Activated T-helper 1 cell treated with anti-CD3 and anti-CD28 coated beads, Interleukin-12 subunit alpha, Interleukin-12 subunit beta, Interleukin-2, Interleukin-4 antibody, amounts not matched to agents 30 ng/mL and 10 ng/mL and 1 ng/mL, durations not matched to agents 14 hours and 24 hours and 36 hours (primary cell): Measurements from ENCODE around the gene JAGN1. TPM values are rescaled to one million over a fixed set of nuclear protein-coding genes. Genes with fewer than 3 reads are reported as not detected.
"Not testable (repeated sequence)": the region's sequence is repeated elsewhere in the genome, so short reads cannot be mapped to it uniquely, and the experiment has no call there.

Experiments used
- DNase-seq: peaks from one replicate; pipeline ENCODE4 v3.0.0; 2021; ENCODE audit warnings: low spot score
- H3K27ac Mint-ChIP-seq: one replicate; pipeline ENCODE4 v1.8.0; 2021; ENCODE audit warnings: mild to moderate bottlenecking, mixed read lengths
- H3K27me3 Mint-ChIP-seq: one replicate; pipeline ENCODE4 v1.8.0; 2022; ENCODE audit warnings: mild to moderate bottlenecking, moderate library complexity, mixed read lengths; ENCODE audit not compliant: insufficient read depth
- H3K36me3 Mint-ChIP-seq: one replicate; pipeline ENCODE4 v1.8.0; 2021; ENCODE audit warnings: low read depth, mixed read lengths
- H3K4me1 Mint-ChIP-seq: one replicate; pipeline ENCODE4 v1.8.0; 2021; ENCODE audit warnings: low read depth, mixed read lengths
- H3K4me3 Mint-ChIP-seq: one replicate; pipeline ENCODE4 v1.8.0; 2021; ENCODE audit warnings: mild to moderate bottlenecking, moderate library complexity, mixed read lengths
- H3K9me3 Mint-ChIP-seq: one replicate; pipeline ENCODE4 v1.8.0; 2021; ENCODE audit warnings: mixed read lengths
- intact Hi-C: fragments of 100-400 bp; cut with micrococcal nuclease; formaldehyde crosslinking; loops from one replicate; pipeline ENCODE4 v1.15.1; 2024
- total RNA-seq: library from RNA; stranded (reverse); gene quantifications from 2 replicates; pipeline ENCODE4 v1.2.3, GENCODE V29; 2022

The JAGN1 gene
- total RNA-seq, 1 donor from 2014 or later, result 42.4 TPM

- DNase-seq, result no peak
- H3K27ac Mint-ChIP-seq, result no peak overlapping the region
- no peak overlapping the region for H3K4me3 Mint-ChIP-seq
- no peaks in the 10 kb centered on the region for H3K9me3 Mint-ChIP-seq
- H3K4me1 Mint-ChIP-seq, result peaks cover 29% of the 10 kb centered on the region
- H3K36me3 Mint-ChIP-seq, result peaks cover 23% of the 10 kb centered on the region
- intact Hi-C loops, result loop anchor here (10.0 kb wide), 1 partner anchor 286 kb away; no protein-coding TSS in a partner anchor
- H3K27me3 Mint-ChIP-seq, result no peaks in the 10 kb centered on the region
Observed at GRCh38 chr3:9938966-9939365, 48.6 kb downstream of the JAGN1 start.

- not testable (repeated sequence) for H3K9me3 Mint-ChIP-seq, H3K4me3 Mint-ChIP-seq, H3K27ac Mint-ChIP-seq, DNase-seq, H3K27me3 Mint-ChIP-seq
- intact Hi-C loops, result loop anchor here (10.0 kb wide), 1 partner anchor 285 kb away; no protein-coding TSS in a partner anchor
- Mint-ChIP-seq H3K4me1 (peaks cover 23% of the 10 kb centered on the region), H3K36me3 (peaks cover 24% of the 10 kb centered on the region)
Observed at GRCh38 chr3:9939906-9940305, 49.5 kb downstream of the JAGN1 start.

GRCh38 chr3:9940746-9941145 lies 50.3 kb downstream of the JAGN1 start:
- Mint-ChIP-seq H3K4me1 (peaks cover 14% of the 10 kb centered on the region), H3K36me3 (peaks cover 15% of the 10 kb centered on the region), H3K27me3 (no peaks in the 10 kb centered on the region), H3K9me3 (no peaks in the 10 kb centered on the region), H3K27ac (no peak overlapping the region), H3K4me3 (no peak overlapping the region)
- no peak for DNase-seq
- intact Hi-C loops, result no loop called here

GRCh38 chr3:9942164-9942563 lies 51.8 kb downstream of the JAGN1 start:
- Mint-ChIP-seq H3K4me1 (peaks cover 8% of the 10 kb centered on the region), H3K27ac (no peak overlapping the region)
- no peak for DNase-seq

GRCh38 chr3:9942934-9943690 lies 52.7 kb downstream of the JAGN1 start:
- H3K4me3 Mint-ChIP-seq, result no peak overlapping the region
- peaks cover 6% of the 10 kb centered on the region for H3K4me1 Mint-ChIP-seq
- intact Hi-C loops, result no loop called here
- H3K9me3 Mint-ChIP-seq, result no peaks in the 10 kb centered on the region
- peaks cover 10% of the 10 kb centered on the region for H3K36me3 Mint-ChIP-seq
- DNase-seq, result no peak
- no peak overlapping the region for H3K27ac Mint-ChIP-seq
- no peaks in the 10 kb centered on the region for H3K27me3 Mint-ChIP-seq

More at GRCh38 chr3:9942164-9942563, 51.8 kb downstream of the JAGN1 start:
- Mint-ChIP-seq H3K27me3 (no peaks in the 10 kb centered on the region), H3K4me3 (no peak overlapping the region), H3K36me3 (peaks cover 10% of the 10 kb centered on the region), H3K9me3 (no peaks in the 10 kb centered on the region)
- intact Hi-C loops, result no loop called here

Other genes with a start within 250 kb of the JAGN1 start
- gene MTMR14, start 241.1 kb upstream of the JAGN1 start, total RNA-seq, result 42.9 and 46.9 TPM in 2 replicates
- gene CPNE9, start 186.8 kb upstream of the JAGN1 start, total RNA-seq, result 0.93 TPM in 1 of 2 replicates, not detected in the other
- gene BRPF1, start 158.9 kb upstream of the JAGN1 start, total RNA-seq, result 44.6 and 45.9 TPM in 2 replicates
- 40.2 and 40.6 TPM in 2 replicates for gene OGG1, start 140.7 kb upstream of the JAGN1 start, total RNA-seq
- gene CAMK1, start 120.7 kb upstream of the JAGN1 start, total RNA-seq, result 55.0 and 57.8 TPM in 2 replicates
- gene TADA3, start 98.1 kb upstream of the JAGN1 start, total RNA-seq, result 63.4 and 63.6 TPM in 2 replicates
- gene ARPC4, start 97.5 kb upstream of the JAGN1 start, total RNA-seq, result 268 and 273 TPM in 2 replicates
- 26.5 and 33.6 TPM in 2 replicates for gene TTLL3, start 80.3 kb upstream of the JAGN1 start, total RNA-seq
- gene RPUSD3, start 46.6 kb upstream of the JAGN1 start, total RNA-seq, result 79.2 and 79.5 TPM in 2 replicates
- gene CIDEC, start 10.4 kb upstream of the JAGN1 start, total RNA-seq, result not detected in 2 replicates
- 3.2 and 3.5 TPM in 2 replicates for gene IL17RE, start 12.2 kb downstream of the JAGN1 start, total RNA-seq
- gene IL17RC, start 26.5 kb downstream of the JAGN1 start, total RNA-seq, result 0.64 and 0.83 TPM in 2 replicates
- 18.7 and 20.6 TPM in 2 replicates for gene CRELD1, start 43.2 kb downstream of the JAGN1 start, total RNA-seq
- gene PRRT3, start 61.8 kb downstream of the JAGN1 start, total RNA-seq, result 16.4 and 16.8 TPM in 2 replicates
- gene EMC3, start 96.2 kb downstream of the JAGN1 start, total RNA-seq, result 38.8 and 43.1 TPM in 2 replicates
- 63.4 and 64.2 TPM in 2 replicates for gene FANCD2, start 135.8 kb downstream of the JAGN1 start, total RNA-seq
- gene FANCD2OS, start 217.6 kb downstream of the JAGN1 start, total RNA-seq, result not detected in 2 replicates
- gene BRK1, start 225.1 kb downstream of the JAGN1 start, total RNA-seq, result 97.2 and 105 TPM in 2 replicates